Measurements from ENCODE around the gene TEX12.
"Not testable (repeated sequence)": the region's sequence is repeated elsewhere in the genome, so short reads cannot be mapped to it uniquely, and the experiment has no call there.

The TEX12 gene

DNA sequence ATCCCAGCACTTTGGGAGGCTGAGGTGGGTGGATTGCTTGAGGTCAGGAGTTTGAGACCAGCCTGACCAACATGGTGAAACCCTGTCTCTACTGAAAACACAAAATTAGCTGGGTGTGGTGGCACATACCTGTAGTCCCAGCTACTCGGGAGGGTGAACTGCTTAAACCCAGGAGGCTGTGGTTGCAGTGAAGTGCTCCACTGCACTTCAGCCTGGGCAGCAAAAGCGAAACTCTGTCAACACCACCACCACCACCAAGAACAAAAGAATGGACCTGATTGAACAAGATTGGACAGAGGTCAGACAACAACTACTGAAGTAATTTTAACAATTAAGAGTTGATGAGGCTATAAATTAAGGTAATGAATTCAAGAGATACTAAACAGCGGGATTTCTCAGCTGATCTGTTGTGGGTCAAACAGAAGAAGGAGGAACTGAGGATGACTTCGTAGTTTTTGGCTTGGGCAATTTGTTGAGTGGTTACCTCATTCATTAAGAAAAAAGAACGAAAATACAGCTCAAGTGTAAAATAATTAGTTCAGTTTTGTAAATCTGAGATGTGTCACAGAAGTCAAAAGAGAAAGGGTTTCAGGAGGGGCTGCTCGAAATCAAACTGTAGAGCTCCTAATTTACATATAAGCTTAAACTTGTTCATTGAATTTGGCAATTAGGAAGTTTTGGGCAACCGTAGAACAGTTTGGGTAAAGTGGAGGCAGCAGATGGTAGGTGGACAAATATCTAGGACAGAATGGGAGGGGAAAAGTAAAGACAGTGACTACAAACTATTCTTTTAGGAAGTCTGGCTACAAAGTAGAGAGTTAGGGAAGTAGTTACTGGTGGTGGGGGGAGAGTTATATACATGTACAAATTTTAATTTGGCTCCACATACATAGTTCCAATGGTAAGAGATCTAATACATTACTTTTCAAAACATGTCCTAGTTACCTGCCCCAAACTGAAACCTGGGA, 7.8 kb upstream of the TEX12 start:
- no peak for DNase-seq (ENCODE audit: low spot score in 2 of 2)
- no peaks in the 10 kb centered on the region for H3K27me3 ChIP-seq (ENCODE audit: low read depth)
- H3K4me1 ChIP-seq: peaks cover 8% of the 10 kb centered on the region
- no peaks in the 10 kb centered on the region for H3K9me3 ChIP-seq
- no peaks in the 10 kb centered on the region for H3K36me3 ChIP-seq (replicated peaks)
- in situ Hi-C loops (cut with MboI; ENCODE audit: low sequenced_read_pairs): no loop called here
- H3K4me3 ChIP-seq: no peak overlapping the region

DNA sequence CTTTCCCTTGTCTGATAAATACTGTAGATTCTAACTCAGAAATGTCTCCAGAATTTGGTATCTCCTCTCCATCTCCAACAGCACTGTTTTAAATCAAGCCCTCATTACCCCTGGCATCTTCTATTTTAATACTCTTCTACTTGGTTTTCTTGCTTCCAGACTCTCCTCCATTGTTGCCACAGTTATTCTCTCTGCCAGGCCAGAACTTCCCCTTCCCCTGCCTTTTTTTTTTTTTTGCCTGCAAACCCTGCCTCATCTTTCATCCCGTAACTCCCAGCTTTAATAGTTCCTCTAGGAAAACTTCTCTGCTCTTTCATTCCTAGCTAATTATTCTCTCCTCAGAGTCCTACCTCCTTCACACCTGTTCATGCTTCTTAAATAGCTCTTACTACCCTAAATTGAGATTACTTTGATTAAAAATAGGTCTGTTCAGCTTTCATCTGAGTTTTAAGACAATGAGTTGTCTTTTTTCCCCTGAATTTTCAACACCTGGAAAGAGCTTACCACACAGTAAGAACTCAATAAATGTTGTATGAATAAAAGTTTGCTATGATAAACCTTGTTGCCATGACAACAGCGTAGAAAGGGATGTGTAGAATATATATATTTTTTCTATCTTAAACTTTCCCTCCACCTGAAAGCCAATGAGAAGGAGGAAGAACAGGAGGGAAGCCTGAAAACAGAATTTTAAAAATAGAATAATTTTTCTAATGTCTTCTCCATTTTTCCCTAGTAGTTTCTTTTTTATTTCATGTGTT, 6.9 kb upstream of the TEX12 start:
- in situ Hi-C loops (cut with MboI; ENCODE audit: low sequenced_read_pairs): no loop called here
- Histone ChIP-seq H3K9me3 (no peaks in the 10 kb centered on the region), H3K4me1 (peaks cover 8% of the 10 kb centered on the region), H3K27me3 (ENCODE audit: low read depth) (no peaks in the 10 kb centered on the region), H3K4me3 (no peak overlapping the region), H3K36me3 (replicated peaks) (no peaks in the 10 kb centered on the region)
- no peak for DNase-seq (ENCODE audit: low spot score in 2 of 2)

DNA sequence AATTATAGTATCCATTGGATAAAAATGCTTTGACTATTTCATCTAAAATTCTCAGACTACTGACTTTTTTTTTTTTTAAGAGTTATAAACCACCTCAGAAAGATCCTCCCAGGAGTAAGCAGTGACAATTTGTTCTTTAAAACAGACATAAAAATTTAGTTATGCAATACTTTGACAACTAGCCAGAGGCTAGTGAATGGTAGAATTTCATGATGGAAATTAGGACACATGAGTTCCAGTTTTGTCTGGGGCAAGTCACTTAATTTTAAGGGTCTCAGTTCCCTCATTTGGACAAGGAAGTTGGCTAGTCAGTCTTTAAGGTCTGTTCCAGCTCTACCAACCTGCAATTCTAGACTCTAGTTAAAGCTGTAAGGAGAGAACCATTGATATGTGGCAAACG, 6.2 kb upstream of the TEX12 start:
- Histone ChIP-seq H3K4me3 (no peak overlapping the region), H3K27me3 (ENCODE audit: low read depth) (no peaks in the 10 kb centered on the region), H3K4me1 (peaks cover 8% of the 10 kb centered on the region), H3K36me3 (replicated peaks) (no peaks in the 10 kb centered on the region), H3K9me3 (no peaks in the 10 kb centered on the region)
- no peak for DNase-seq (ENCODE audit: low spot score in 2 of 2)
- in situ Hi-C loops (cut with MboI; ENCODE audit: low sequenced_read_pairs): no loop called here

DNA sequence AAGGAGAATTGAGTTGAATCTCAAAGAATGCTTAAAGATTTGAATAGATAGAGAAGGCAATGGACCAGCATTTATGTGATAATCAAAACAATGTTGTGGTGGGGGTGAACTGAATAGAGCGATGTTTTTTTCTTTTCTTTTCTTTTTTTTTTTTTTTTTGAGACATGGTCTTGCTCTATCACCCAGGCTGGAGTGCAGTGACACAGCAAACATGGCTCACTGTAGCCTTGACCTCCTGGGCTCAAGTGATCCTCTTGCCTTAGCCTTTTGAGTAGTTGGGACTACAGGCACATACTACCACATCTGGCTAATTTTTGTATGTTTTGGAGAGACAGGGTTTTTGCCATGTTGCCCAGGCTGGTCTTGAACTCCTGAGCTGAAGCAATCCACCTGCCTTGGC, 5.0 kb upstream of the TEX12 start:
- not testable (repeated sequence) for H3K4me1 ChIP-seq

DNA sequence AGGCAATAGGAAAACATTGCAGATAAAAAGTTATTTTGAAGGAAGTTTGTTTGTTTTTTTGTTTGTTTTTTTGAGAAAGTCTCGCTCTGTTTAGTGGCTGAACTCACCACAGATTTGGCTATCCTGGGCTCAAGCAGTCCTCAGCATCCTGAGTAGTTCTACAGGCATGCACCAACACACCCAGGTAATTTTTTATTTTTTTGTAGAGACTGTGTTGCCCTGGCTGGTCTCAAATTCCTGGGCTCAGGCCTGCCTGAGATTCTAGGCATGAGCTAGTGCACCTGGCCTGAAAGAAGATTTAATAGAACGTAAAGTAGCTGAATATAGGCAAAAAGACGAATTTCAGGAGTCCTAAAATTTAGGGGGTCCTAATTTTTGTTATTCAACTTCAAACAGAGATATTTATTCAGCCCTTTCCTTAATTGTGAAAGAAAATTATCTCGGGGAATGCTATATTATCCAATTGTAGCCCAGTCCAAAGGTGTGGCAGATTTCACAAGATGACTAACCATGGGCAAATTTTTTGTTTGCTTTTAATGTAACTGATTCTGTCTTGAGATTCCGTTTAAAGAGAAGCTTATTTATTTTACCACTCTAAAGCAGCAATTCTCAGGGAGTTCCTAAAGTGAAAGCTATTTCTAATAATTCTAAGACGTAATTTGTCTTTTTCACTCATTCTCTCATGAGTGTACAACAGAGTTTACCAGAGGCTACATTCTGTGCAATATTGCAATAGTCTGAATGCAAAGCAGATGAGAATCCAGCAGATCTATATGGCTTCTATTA, 4.2 kb upstream of the TEX12 start:
- H3K36me3 ChIP-seq (replicated peaks): no peaks in the 10 kb centered on the region
- no peaks in the 10 kb centered on the region for H3K9me3 ChIP-seq
- H3K4me1 ChIP-seq: peaks cover 8% of the 10 kb centered on the region
- DNase-seq (ENCODE audit: low spot score in 2 of 2): no peak
- H3K27me3 ChIP-seq (ENCODE audit: low read depth): no peaks in the 10 kb centered on the region
- H3K4me3 ChIP-seq: no peak overlapping the region
- in situ Hi-C loops (cut with MboI; ENCODE audit: low sequenced_read_pairs): no loop called here

More for the DNA sequence above, 5.0 kb upstream of the TEX12 start:
- in situ Hi-C loops (cut with MboI; ENCODE audit: low sequenced_read_pairs); DNase-seq (ENCODE audit: low spot score in 2 of 2); H3K36me3 ChIP-seq (replicated peaks); H3K4me3 ChIP-seq; H3K9me3 ChIP-seq; H3K27me3 ChIP-seq (ENCODE audit: low read depth): not testable (repeated sequence)

DNA sequence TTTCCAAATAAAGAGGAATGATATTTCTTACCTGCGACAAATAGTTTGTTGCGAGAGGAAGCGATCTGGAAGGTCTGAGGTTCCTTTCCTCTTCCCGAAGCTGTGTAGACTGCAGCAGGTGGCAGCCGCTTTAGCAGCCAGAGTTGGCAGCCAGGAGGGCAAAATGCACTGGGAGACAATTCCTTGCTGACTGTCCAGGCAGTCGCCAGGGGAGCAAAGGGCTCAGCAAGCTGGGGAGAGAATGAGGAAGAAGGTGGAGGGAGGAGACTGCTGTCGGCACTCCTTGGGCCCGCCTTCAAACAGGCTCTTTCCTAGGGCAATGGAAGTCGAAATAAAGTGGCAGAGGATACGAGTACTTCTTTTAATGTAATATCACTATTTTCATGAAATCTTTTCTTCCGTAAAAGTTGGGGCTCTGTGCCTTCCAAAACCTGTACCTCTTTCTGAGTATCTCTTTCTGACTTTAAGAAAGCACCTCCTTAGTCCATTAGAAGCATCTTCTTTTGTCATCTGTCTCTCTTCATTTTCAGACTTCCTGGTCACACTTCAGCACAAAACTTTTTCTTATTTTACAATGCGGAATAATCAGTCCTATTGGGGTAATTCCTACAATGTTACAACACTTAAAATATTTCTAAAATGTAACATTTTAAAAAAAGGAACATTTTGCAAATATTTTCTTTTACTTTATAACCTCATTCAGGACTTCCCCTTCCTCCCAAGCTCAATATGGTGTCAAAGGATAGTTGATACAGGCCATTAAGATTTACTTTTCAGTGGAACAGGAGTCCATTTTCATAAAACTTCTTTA, 3.1 kb upstream of the TEX12 start, which contains the start of gene IL18:
TSS of gene IL18 (minus strand) at position 220 of the 811 bp plus-strand sequence. CDS start 9,041 bp downstream, outside the sequence.
- in situ Hi-C loops (cut with MboI; ENCODE audit: low sequenced_read_pairs): no loop called here
- no peaks in the 10 kb centered on the region for H3K36me3 ChIP-seq (replicated peaks)
- H3K4me3 ChIP-seq: no peak within 1 kb of the TSS
- H3K9me3 ChIP-seq: no peaks in the 10 kb centered on the region
- DNase-seq (ENCODE audit: low spot score in 2 of 2): no peak
- no peaks in the 10 kb centered on the region for H3K27me3 ChIP-seq (ENCODE audit: low read depth)
- no peaks in the 10 kb centered on the region for H3K4me1 ChIP-seq

DNA sequence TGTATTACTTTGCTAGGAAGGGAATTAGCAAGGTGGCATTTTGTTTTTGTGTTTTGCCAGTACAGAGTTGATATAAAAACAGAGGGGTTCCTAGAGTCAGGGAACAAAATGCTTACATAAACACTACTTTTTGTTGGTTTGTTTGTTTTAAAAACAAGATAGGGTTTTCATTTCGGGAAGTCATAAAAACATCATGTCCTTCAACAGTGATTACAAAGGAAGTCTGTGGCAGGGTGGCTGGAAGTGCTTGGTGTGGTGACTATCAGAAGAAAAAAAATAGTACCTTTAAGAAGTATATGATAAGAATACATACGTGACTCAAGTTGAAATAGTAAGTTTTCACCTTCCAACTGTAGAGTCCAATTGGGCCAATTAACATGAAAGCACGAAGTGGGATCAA, 2.1 kb upstream of the TEX12 start:
- Histone ChIP-seq H3K4me3 (no peak overlapping the region), H3K9me3 (no peaks in the 10 kb centered on the region), H3K36me3 (replicated peaks) (no peaks in the 10 kb centered on the region), H3K4me1 (0 out of 2 replicates have a peak, but pooled peaks cover 3% of the 10 kb centered on the region), H3K27me3 (ENCODE audit: low read depth) (no peaks in the 10 kb centered on the region)
- in situ Hi-C loops (cut with MboI; ENCODE audit: low sequenced_read_pairs): no loop called here
- no peak for DNase-seq (ENCODE audit: low spot score in 2 of 2)

DNA sequence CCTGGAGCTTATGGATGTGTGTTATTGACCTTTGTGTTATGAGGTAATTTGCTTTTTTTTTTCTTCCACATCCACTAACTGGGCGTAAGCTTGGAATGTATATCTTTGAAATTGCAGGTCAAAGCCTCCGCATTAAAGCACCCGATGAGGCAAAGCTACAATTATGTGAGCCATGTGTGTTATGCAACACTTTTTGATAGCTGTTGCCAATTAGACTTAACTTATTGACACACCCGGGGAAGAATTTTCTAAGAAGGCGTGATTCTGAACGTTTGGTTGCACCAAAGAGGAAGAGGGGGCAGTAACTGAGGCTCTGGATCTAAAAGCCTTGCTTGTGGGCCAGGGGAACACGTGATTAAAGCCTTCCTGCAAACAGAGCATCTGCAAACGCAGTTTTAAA, 610 bp upstream of the TEX12 start:
- H3K36me3 ChIP-seq (replicated peaks): no peaks in the 10 kb centered on the region
- no peaks in the 10 kb centered on the region for H3K9me3 ChIP-seq
- H3K27me3 ChIP-seq (ENCODE audit: low read depth): no peaks in the 10 kb centered on the region
- no peak for DNase-seq (ENCODE audit: low spot score in 2 of 2)
- H3K4me1 ChIP-seq: 0 out of 2 replicates have a peak, but pooled peaks cover 3% of the 10 kb centered on the region
- no peak overlapping the region for H3K4me3 ChIP-seq
- in situ Hi-C loops (cut with MboI; ENCODE audit: low sequenced_read_pairs): no loop called here

DNA sequence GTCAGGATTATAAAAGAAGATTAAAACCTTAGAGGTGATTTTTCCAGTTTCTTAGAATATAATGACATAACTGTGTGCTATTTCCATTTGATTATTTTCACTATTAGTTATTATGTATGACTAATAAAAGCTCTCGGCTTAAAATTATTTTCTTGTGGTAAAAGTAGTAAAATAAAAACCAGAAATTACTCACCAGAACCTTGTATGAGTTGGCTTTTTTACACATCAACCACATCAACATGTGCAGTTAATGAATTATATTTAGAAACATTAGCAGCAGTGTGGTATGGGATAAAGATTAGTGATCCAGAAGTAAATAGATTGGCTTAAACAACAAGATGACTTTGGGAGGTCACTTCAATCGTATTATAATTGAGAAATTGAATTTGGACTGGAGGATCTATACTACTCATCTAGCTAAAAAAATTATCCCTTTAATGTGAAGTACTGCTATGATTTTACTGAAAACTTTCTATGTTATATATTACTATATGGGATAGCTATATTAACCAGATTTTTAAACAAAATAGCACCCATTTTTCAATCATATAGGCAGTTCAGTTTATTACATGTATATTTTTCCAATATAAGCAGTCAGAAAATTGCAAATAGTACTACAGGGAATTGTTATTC, 5.3 kb downstream of the TEX12 start:
- no peaks in the 10 kb centered on the region for H3K9me3 ChIP-seq
- 0 out of 2 replicates have a peak, but pooled peaks cover 3% of the 10 kb centered on the region for H3K4me1 ChIP-seq
- in situ Hi-C loops (cut with MboI; ENCODE audit: low sequenced_read_pairs): no loop called here
- no peaks in the 10 kb centered on the region for H3K36me3 ChIP-seq (replicated peaks)
- no peak for DNase-seq (ENCODE audit: low spot score in 2 of 2)
- peaks cover 4% of the 10 kb centered on the region; the same call in 1 of the 2 replicates for H3K27me3 ChIP-seq (ENCODE audit: low read depth)
- H3K4me3 ChIP-seq: no peak overlapping the region

DNA sequence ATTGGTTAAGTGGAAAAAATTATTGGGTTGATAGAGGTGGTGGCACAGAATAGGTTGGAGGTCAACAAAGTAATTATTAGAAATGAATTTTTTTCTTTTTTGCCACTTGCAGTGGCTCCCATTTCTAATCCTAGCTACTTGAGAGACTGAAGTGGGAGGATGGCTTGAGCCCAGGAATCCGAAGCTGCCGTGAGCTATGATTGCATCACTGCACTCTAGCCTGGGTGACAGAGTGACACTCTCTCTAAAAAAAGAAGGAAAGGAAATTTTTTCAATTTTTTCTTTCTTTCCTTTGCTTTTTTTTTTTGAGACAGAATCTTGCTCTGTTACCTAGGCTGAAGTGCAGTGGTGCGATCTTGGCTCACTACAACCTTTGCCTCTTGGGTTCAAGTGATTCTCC, 6.0 kb downstream of the TEX12 start:
- in situ Hi-C loops (cut with MboI; ENCODE audit: low sequenced_read_pairs): no loop called here

DNA sequence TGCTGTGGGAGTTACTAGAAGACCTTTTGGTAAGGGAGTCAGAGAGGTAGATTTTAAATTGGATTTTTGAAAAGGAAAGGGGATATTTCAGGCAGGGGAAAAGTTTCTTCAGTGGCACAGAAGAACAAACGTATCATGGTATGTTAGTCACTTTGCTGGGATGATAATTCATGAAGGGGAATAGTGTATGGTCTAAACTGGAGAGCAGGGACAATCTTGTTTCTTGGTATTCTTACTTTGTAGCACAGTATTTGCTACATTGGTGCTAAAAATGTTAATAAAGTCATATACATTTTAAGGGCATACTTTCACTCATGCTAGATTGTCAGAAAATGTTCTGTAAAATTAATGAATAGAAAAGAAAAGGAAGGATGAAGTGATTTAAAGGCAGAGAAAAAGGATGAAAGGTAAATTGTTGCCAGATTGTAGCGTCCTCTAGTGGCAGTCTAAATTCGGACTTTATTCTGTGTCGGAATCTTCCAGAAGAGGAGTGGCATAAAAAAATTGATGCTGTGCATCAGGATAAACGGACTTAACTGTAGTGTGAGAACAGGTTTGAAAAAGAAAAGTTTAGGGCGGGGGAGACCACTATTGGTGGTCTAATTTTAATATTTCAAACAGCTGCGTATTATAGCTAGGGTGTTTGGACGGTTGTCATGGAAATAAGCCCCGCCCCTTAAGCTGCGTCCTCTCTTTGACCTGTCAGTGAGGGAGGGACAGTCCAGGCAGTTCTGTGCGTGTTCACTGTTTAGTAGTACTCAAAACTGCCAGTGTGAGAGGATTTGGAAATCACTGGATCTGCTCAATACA, 7.8 kb downstream of the TEX12 start, which contains the start of gene BCO2:
TSS of gene BCO2 (plus strand) at position 724 of the 810 bp plus-strand sequence. CDS start 90 bp downstream, outside the sequence.
- Histone ChIP-seq H3K27me3 (ENCODE audit: low read depth) (peaks cover 26% of the 10 kb centered on the region), H3K36me3 (replicated peaks) (no peaks in the 10 kb centered on the region), H3K4me1 (no peaks in the 10 kb centered on the region), H3K9me3 (no peaks in the 10 kb centered on the region), H3K4me3 (peak within 1 kb of the TSS; percentile 1; the same call in 1 of the 2 replicates)
- in situ Hi-C loops (cut with MboI; ENCODE audit: low sequenced_read_pairs): no loop called here
- peak; percentile 33 to 84 for DNase-seq (ENCODE audit: low spot score in 2 of 2)

More for the DNA sequence above, 6.0 kb downstream of the TEX12 start:
- H3K4me1 ChIP-seq: 0 out of 2 replicates have a peak, but pooled peaks cover 3% of the 10 kb centered on the region
- no peaks in the 10 kb centered on the region for H3K36me3 ChIP-seq (replicated peaks)
- H3K9me3 ChIP-seq: no peaks in the 10 kb centered on the region
- no peak for DNase-seq (ENCODE audit: low spot score in 2 of 2)
- H3K27me3 ChIP-seq (ENCODE audit: low read depth): peaks cover 7% of the 10 kb centered on the region
- H3K4me3 ChIP-seq: no peak overlapping the region

DNA sequence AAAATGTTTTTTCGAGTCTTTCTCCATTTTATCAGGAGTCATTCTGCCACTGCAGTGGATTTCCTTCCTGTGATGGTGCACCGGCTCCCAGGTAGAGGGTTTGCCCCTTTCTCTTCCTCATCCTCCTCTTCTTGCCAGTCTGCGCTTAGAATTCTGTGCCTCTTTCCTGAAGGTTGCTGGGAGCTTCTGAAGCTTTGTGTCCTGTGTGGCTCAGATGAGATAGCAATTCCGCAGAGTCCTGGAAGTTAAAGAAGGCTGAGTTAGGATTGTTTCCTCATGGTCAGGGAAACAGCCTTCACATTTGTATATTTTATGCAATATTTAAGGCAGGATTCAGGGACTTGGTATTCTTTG, 8.4 kb downstream of the TEX12 start:
- Histone ChIP-seq H3K4me1 (no peaks in the 10 kb centered on the region), H3K4me3 (no peak overlapping the region), H3K9me3 (no peaks in the 10 kb centered on the region), H3K36me3 (replicated peaks) (no peaks in the 10 kb centered on the region), H3K27me3 (ENCODE audit: low read depth) (peaks cover 28% of the 10 kb centered on the region)
- no peak for DNase-seq (ENCODE audit: low spot score in 2 of 2)
- in situ Hi-C loops (cut with MboI; ENCODE audit: low sequenced_read_pairs): no loop called here
